DOHH2 (cell line): ENCODE results near the gene FAM53B.

Experiments used
- H3F3A ChIP-seq: fragments of 200-600 bp; sonication (generic), shearing (Covaris generic); 2 replicates; pipeline ENCODE4 v1.6.0; 2016; ENCODE audit warnings: antibody characterized with exemption, mild to moderate bottlenecking; ENCODE audit not compliant: control insufficient read depth, insufficient read depth
- H3K27ac ChIP-seq: fragments of 200-600 bp; sonication (generic); 2 replicates; pipeline ENCODE4 v1.5.1; 2014; ENCODE audit warnings: low read depth, mild to moderate bottlenecking, low read length, moderate library complexity
- H3K27me3 ChIP-seq: fragments of 200-600 bp; sonication (generic); 2 replicates; pipeline ENCODE4 v1.6.1; 2014; ENCODE audit warnings: mild to moderate bottlenecking, low read length, mixed read lengths; ENCODE audit not compliant: control insufficient read depth
- H3K36me3 ChIP-seq: fragments of 200-600 bp; sonication (generic); 2 replicates; pipeline ENCODE4 v1.6.1; 2014; ENCODE audit warnings: mild to moderate bottlenecking, low read length, moderate library complexity, mixed read lengths; ENCODE audit not compliant: control insufficient read depth
- H3K4me1 ChIP-seq: fragments of 200-600 bp; sonication (generic); 2 replicates; pipeline ENCODE4 v1.6.1; 2014; ENCODE audit warnings: mild to moderate bottlenecking, low read length, mixed read lengths; ENCODE audit not compliant: control insufficient read depth
- H3K4me2 ChIP-seq: fragments of 200-600 bp; sonication (generic); 2 replicates; pipeline ENCODE4 v1.6.0; 2014; ENCODE audit warnings: mild to moderate bottlenecking, low read length, moderate library complexity
- H3K4me3 ChIP-seq: fragments of 200-600 bp; sonication (generic); 2 replicates; pipeline ENCODE4 v1.5.1; 2014; ENCODE audit warnings: mild to moderate bottlenecking, low read length, mixed read lengths
- H3K79me2 ChIP-seq: fragments of 200-600 bp; sonication (generic); 2 replicates; pipeline ENCODE4 v1.6.1; 2014; ENCODE audit warnings: mild to moderate bottlenecking, low read length, mixed read lengths; ENCODE audit not compliant: control insufficient read depth
- H3K9me2 ChIP-seq: fragments of 200-600 bp; sonication (generic); replicated peaks from 2 replicates; pipeline ENCODE4 v1.6.1; 2014; ENCODE audit warnings: mild to moderate bottlenecking, low read length, mixed read lengths; ENCODE audit not compliant: control insufficient read depth
- H3K9me3 ChIP-seq: fragments of 200-600 bp; sonication (generic); 2 replicates; pipeline ENCODE4 v1.6.1; 2014; ENCODE audit warnings: antibody characterized with exemption, low read length, mixed read lengths; ENCODE audit not compliant: control insufficient read depth, insufficient read depth
- H4K20me1 ChIP-seq: fragments of 200-600 bp; sonication (generic); 2 replicates; pipeline ENCODE4 v1.6.0; 2014; ENCODE audit warnings: low read depth, mild to moderate bottlenecking, antibody characterized with exemption, low read length, moderate library complexity; ENCODE audit not compliant: control insufficient read depth, insufficient read depth
- CTCF ChIP-seq: fragments of 200-600 bp; sonication (generic); IDR thresholded peaks from one replicate; pipeline ENCODE4 v1.5.1; 2014; ENCODE audit warnings: antibody characterized with exemption, mild to moderate bottlenecking, low read depth, low read length; ENCODE audit not compliant: poor library complexity, severe bottlenecking
- EZH2phosphoT487 ChIP-seq: fragments of 200-600 bp; sonication (generic); IDR thresholded peaks from 2 replicates; pipeline ENCODE4 v1.6.1; 2017; ENCODE audit warnings: borderline replicate concordance, mild to moderate bottlenecking, antibody characterized with exemption, low read length, moderate library complexity, mixed read lengths

The FAM53B gene

GRCh38 chr10:124640538-124641231 lies 103.5 kb downstream of the FAM53B start:
- no peak overlapping the region for H3K27ac ChIP-seq
- no peaks in the 10 kb centered on the region for H3K27me3 ChIP-seq
- peaks cover 3% of the 10 kb centered on the region; the same call in 1 of the 2 replicates for H4K20me1 ChIP-seq
- H3K9me3 ChIP-seq, result no peaks in the 10 kb centered on the region
- H3K36me3 ChIP-seq, result peaks cover 10% of the 10 kb centered on the region; the same call in 1 of the 2 replicates
- peaks cover 62% of the 10 kb centered on the region for H3K79me2 ChIP-seq
- H3K9me2 ChIP-seq, result no peaks in the 10 kb centered on the region
- H3K4me3 ChIP-seq, result no peak overlapping the region
- TF ChIP-seq CTCF (no peak), EZH2phosphoT487 (no peak)
- H3F3A ChIP-seq, result no peaks in the 10 kb centered on the region
- H3K4me1 ChIP-seq, result peaks cover 43% of the 10 kb centered on the region
- H3K4me2 ChIP-seq, result 0 out of 2 replicates have a peak overlapping the region, but pooled peaks have one; percentile 3

- TF ChIP-seq CTCF, result no peak
- no peak for TF ChIP-seq EZH2phosphoT487
- H3K36me3 ChIP-seq, result peaks cover 10% of the 10 kb centered on the region; the same call in 1 of the 2 replicates
- no peak overlapping the region for H3K4me2 ChIP-seq
- no peaks in the 10 kb centered on the region for H3K27me3 ChIP-seq
- no peak overlapping the region for H3K4me3 ChIP-seq
- H3K27ac ChIP-seq, result no peak overlapping the region
- H4K20me1 ChIP-seq, result no peaks in the 10 kb centered on the region; the same call in 1 of the 2 replicates
- H3K9me3 ChIP-seq, result no peaks in the 10 kb centered on the region
- H3K9me2 ChIP-seq, result no peaks in the 10 kb centered on the region
- H3F3A ChIP-seq, result no peaks in the 10 kb centered on the region
- H3K79me2 ChIP-seq, result peaks cover 56% of the 10 kb centered on the region
- peaks cover 43% of the 10 kb centered on the region for H3K4me1 ChIP-seq
Measured at GRCh38 chr10:124640056-124640455, 104.1 kb downstream of the FAM53B start.

- Histone ChIP-seq H4K20me1 (no peaks in the 10 kb centered on the region; the same call in 1 of the 2 replicates), H3K4me2 (no peak overlapping the region), H3K9me2 (no peaks in the 10 kb centered on the region), H3K4me3 (no peak overlapping the region), H3K36me3 (peaks cover 10% of the 10 kb centered on the region; the same call in 1 of the 2 replicates), H3K4me1 (peaks cover 43% of the 10 kb centered on the region), H3K27me3 (no peaks in the 10 kb centered on the region), H3K9me3 (no peaks in the 10 kb centered on the region), H3K79me2 (peaks cover 52% of the 10 kb centered on the region), H3K27ac (no peak overlapping the region), H3F3A (no peaks in the 10 kb centered on the region)
- TF ChIP-seq CTCF (no peak), EZH2phosphoT487 (no peak)
Measured at GRCh38 chr10:124639646-124640045, 104.5 kb downstream of the FAM53B start.
